ENCODE measurements around the gene CCL21. TPM values are rescaled to one million over a fixed set of nuclear protein-coding genes. Genes with fewer than 3 reads are reported as not detected.

Gene CCL21
- polyA plus RNA-seq, 1 donor (not counting 4 experiments of a cell fraction or from before 2014, with no cell fraction given): not detected

DNA sequence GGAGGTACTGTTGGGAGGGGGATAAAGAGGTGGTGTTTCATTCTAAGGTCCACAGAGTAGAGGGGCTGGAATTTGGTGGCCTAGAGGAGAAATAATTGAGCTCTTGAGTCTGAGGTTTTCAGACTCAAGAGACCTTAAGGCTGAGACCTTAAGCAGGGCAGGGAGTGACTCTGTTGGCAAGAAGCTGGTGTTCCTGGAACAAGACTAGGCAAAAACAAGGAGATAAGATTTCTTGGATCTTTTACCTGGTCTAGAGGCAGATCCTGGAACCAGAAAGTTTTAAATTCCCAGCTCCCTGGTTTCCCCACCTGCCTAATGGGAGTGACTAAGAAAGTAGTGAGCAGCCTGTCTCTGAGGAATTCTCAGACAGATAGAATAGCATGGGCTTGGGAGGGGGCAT, 4.1 kb upstream of the CCL21 start:
- Histone ChIP-seq H3K4me2 (ENCODE audit: control insufficient read depth, extremely low read depth, insufficient read depth, low read depth, low read length) (no peak overlapping the region), H3K27ac (ENCODE audit: control insufficient read depth, insufficient read depth, low read length) (no peak overlapping the region), H2AFZ (ENCODE audit: control insufficient read depth, low read length) (no peak overlapping the region), H3K9ac (ENCODE audit: control insufficient read depth, extremely low read depth, insufficient read depth, low read length) (no peak overlapping the region), H3K4me3 (ENCODE audit: control insufficient read depth in 2 of 3, extremely low read depth in 1 of 3, insufficient read depth in 2 of 3, low read depth in 1 of 3, low read length in 3 of 3) (no peak overlapping the region), H4K20me1 (ENCODE audit: control insufficient read depth, extremely low read depth, insufficient read depth, low read length) (no peaks in the 10 kb centered on the region), H3K4me1 (ENCODE audit: control insufficient read depth, extremely low read depth, insufficient read depth, low read length) (peaks cover 42% of the 10 kb centered on the region), H3K79me2 (ENCODE audit: control insufficient read depth, insufficient read depth, low read length) (no peaks in the 10 kb centered on the region), H3K36me3 (ENCODE audit: control insufficient read depth in 2 of 2, extremely low read depth in 1 of 2, insufficient read depth in 2 of 2, low read length in 2 of 2) (no peaks in the 10 kb centered on the region), H3K9me1 (ENCODE audit: control insufficient read depth, extremely low read depth, insufficient read depth, low read length) (no peaks in the 10 kb centered on the region), H3K27me3 (ENCODE audit: control insufficient read depth, extremely low read depth, insufficient read depth, low read length) (no peaks in the 10 kb centered on the region), H3K9me3 (ENCODE audit: control insufficient read depth, low read depth, low read length) (no peaks in the 10 kb centered on the region)
- FAIRE-seq: peak; percentile 17
- dilution Hi-C loops (cut with MboI; ENCODE audit: extremely low pct_ligation_motif_present, low sequenced_read_pairs): no loop called here
- no peak for DNase-seq (ENCODE audit: low read depth, low spot score)
- TF ChIP-seq, protein P1, sequence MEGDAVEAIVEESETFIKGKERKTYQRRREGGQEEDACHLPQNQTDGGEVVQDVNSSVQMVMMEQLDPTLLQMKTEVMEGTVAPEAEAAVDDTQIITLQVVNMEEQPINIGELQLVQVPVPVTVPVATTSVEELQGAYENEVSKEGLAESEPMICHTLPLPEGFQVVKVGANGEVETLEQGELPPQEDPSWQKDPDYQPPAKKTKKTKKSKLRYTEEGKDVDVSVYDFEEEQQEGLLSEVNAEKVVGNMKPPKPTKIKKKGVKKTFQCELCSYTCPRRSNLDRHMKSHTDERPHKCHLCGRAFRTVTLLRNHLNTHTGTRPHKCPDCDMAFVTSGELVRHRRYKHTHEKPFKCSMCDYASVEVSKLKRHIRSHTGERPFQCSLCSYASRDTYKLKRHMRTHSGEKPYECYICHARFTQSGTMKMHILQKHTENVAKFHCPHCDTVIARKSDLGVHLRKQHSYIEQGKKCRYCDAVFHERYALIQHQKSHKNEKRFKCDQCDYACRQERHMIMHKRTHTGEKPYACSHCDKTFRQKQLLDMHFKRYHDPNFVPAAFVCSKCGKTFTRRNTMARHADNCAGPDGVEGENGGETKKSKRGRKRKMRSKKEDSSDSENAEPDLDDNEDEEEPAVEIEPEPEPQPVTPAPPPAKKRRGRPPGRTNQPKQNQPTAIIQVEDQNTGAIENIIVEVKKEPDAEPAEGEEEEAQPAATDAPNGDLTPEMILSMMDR (optimal IDR thresholded peaks at IDR 0.05 in 1 of 3, IDR thresholded peaks at IDR 0.05 in 1 of 3, conservative IDR thresholded peaks at IDR 0.05 in 1 of 3; ENCODE audit: extremely low read depth in 1 of 3, insufficient read depth in 2 of 3, low read length in 3 of 3): no peak
- no peak for TF ChIP-seq EZH2 (IDR thresholded peaks at IDR 0.05; ENCODE audit: low read length)

DNA sequence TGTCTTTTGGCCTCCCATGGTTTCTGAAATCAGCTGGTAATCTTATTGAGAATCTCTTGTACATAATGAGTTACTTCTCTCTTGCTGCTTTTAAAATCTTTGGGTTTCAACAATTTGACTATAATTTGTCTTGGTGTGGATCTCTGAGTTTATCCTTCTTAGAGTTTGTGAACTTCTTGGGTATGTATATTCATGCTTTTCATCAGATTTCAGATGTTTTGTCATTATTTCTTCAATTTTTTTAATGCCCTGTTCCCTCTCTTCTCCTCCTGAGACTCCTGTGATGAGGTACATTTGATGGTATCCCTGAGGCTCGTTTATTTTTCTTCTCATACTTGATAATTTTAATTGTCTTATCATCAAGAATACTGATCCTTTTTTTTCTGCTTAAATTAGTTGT, 2.2 kb upstream of the CCL21 start:
- no peaks in the 10 kb centered on the region for H3K79me2 ChIP-seq (ENCODE audit: control insufficient read depth, insufficient read depth, low read length)
- no peak overlapping the region for H3K9ac ChIP-seq (ENCODE audit: control insufficient read depth, extremely low read depth, insufficient read depth, low read length)
- no peaks in the 10 kb centered on the region for H3K9me3 ChIP-seq (ENCODE audit: control insufficient read depth, low read depth, low read length)
- no peak overlapping the region for H3K27ac ChIP-seq (ENCODE audit: control insufficient read depth, insufficient read depth, low read length)
- no peaks in the 10 kb centered on the region for H4K20me1 ChIP-seq (ENCODE audit: control insufficient read depth, extremely low read depth, insufficient read depth, low read length)
- no peak overlapping the region for H3K4me3 ChIP-seq (ENCODE audit: control insufficient read depth in 2 of 3, extremely low read depth in 1 of 3, insufficient read depth in 2 of 3, low read depth in 1 of 3, low read length in 3 of 3)
- TF ChIP-seq, protein P1 (optimal IDR thresholded peaks at IDR 0.05 in 1 of 3, IDR thresholded peaks at IDR 0.05 in 1 of 3, conservative IDR thresholded peaks at IDR 0.05 in 1 of 3; ENCODE audit: extremely low read depth in 1 of 3, insufficient read depth in 2 of 3, low read length in 3 of 3): no peak
- TF ChIP-seq EZH2 (IDR thresholded peaks at IDR 0.05; ENCODE audit: low read length): no peak
- H3K4me2 ChIP-seq (ENCODE audit: control insufficient read depth, extremely low read depth, insufficient read depth, low read depth, low read length): no peak overlapping the region
- no peak for DNase-seq (ENCODE audit: low read depth, low spot score)
- no peaks in the 10 kb centered on the region for H3K27me3 ChIP-seq (ENCODE audit: control insufficient read depth, extremely low read depth, insufficient read depth, low read length)
- H3K36me3 ChIP-seq (ENCODE audit: control insufficient read depth in 2 of 2, extremely low read depth in 1 of 2, insufficient read depth in 2 of 2, low read length in 2 of 2): no peaks in the 10 kb centered on the region
- FAIRE-seq: no peak
- H3K9me1 ChIP-seq (ENCODE audit: control insufficient read depth, extremely low read depth, insufficient read depth, low read length): no peaks in the 10 kb centered on the region
- dilution Hi-C loops (cut with MboI; ENCODE audit: extremely low pct_ligation_motif_present, low sequenced_read_pairs): no loop called here
- peaks cover 33% of the 10 kb centered on the region for H3K4me1 ChIP-seq (ENCODE audit: control insufficient read depth, extremely low read depth, insufficient read depth, low read length)
- H2AFZ ChIP-seq (ENCODE audit: control insufficient read depth, low read length): no peak overlapping the region
